ENCODE data around the gene LSM14B.

LSM14B gene

DNA sequence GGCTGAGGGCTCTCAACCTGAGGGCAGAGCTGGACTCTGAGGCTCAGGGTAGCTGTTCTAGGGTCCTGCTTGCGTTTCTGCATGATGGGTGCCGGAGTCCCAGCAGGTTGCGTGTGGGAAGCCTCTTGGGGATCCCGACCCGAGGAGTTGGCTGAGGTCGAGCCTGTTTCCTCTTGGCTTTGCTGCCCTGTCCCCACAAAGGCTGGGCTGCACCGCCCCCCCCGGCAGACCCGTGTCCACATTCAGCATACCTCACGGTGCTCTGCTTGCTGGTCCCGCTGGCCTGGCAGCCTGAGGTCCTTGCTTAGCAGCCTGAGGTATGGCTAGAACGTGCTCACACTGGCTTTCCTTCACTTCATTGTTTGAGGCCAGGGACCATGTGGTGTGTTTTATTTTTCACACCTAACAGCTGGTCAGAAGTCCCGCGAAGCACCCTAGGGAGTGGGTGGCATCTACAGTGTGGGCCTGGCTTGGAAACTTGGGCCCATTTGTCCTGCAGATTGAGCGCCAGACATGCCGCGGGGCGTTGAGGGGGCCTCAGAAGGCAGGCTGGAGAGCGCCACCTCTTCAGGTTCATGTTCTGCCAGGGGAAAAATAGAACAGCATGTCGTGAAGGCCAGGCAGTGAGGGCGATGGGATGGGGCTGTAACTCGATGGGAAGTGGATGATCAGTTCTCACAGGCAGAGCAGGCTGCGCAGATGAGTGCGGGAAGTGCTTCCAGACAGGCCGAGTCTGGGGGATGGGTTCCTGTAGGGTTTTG is 9.5 kb downstream of the LSM14B start:
- in situ Hi-C loops (cut with MboI; ENCODE audit: low sequenced_read_pairs): loop anchor here (25.0 kb wide), 1 partner anchor 119 kb away; no protein-coding TSS in a partner anchor

DNA sequence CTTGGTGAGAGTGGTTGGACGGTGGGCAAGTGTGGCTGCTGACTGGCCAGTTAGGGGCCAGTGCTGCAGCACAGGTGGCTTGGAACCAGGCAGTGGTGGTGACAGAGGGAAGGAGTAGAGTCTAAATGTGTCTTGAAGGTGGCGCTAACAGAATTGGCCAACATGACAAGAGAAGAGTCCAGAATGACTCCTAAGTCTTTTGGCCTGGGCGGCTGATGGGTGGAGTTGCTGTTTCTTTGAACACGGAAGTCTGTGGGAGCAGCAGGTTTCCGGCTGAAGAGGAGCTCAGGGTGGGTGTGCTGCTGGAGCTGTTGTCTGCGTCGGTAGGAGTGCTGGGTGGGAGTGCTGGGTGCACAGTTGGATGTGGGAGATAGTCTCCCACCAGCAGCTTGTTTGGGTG is 10.1 kb downstream of the LSM14B start:
- in situ Hi-C loops (cut with MboI; ENCODE audit: low sequenced_read_pairs): loop anchor here (25.0 kb wide), 1 partner anchor 120 kb away; no protein-coding TSS in a partner anchor

DNA sequence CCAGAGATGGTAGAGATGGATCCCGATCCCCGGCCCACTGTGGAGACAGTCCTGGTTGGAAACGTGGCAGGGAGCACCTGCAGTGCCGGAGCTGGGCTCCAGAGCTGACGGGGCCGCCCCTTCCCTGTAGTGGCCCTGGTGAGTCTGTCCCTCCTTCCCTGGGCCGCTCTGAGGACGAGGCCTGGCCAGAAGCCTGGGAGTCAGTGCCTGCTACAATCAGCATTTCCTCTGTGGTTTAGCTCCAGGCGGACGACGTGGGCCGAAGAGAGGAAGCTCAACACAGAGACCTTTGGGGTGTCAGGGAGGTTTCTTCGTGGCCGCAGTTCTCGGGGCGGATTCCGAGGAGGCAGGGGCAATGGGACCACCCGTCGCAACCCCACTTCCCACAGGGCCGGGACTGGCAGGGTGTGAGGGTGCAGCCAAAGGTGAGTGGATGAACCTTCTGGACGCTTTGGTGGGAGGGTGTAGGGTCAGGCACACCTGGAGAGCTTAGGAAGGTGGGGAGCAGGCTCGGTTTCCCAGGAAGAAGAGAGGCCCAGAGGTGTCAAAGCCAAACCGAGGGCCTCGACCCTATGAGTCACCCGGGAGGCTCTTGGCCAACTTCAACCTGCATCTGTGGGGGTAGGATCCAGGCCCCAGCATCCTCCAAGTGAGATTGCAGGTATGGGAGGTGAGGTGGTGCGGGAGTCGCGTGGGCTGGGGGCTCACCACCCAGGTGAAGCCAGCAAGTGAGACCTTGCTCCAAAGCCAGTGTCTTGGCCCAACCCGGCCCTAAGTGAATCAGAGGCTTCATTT is 11.0 kb downstream of the LSM14B start:
- in situ Hi-C loops (cut with MboI; ENCODE audit: low sequenced_read_pairs): loop anchor here (25.0 kb wide), 1 partner anchor 121 kb away; no protein-coding TSS in a partner anchor

DNA sequence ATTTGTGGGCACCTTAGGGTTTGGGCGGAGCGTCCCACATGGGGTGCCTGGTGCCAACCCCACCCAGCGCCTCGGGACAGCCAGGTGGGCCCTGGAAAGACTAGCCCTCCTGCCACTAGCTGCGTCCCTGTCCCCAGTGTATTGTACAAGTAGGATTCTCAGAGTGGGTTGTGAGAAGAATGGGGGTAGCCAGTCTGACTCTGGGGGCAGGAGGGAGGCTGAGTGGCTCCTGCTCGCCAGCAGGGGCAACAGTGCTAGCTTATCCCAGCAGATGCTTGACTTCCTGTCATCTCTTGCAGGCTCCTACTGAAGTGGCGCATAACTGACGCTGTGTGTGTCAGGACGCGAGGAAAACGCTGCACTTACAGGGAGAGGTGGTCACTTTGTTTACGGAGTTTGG is 11.6 kb downstream of the LSM14B start:
- in situ Hi-C loops (cut with MboI; ENCODE audit: low sequenced_read_pairs): loop anchor here (25.0 kb wide), 1 partner anchor 122 kb away; no protein-coding TSS in a partner anchor

DNA sequence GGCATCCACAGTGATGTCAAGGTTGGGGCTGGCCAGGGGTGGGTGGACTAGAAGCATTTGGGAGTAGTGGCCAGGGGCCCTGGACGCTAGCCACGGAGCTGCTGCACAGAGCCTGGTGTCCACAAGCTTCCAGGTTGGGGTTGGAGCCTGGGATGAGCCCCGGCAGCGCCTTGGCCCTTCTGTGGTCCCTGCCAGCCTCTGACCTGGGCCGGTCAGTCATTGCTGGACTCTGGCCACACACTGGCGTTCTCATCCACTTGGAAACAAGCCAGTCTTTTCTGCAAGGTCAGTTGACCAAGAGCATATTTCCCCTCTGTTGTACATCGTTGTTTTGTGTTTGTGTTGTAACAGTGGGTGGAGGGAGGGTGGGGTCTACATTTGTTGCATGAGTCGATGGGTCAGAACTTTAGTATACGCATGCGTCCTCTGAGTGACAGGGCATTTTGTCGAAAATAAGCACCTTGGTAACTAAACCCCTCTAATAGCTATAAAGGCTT is 12.5 kb downstream of the LSM14B start:
- in situ Hi-C loops (cut with MboI; ENCODE audit: low sequenced_read_pairs): loop anchor here (25.0 kb wide), 1 partner anchor 122 kb away; no protein-coding TSS in a partner anchor

DNA sequence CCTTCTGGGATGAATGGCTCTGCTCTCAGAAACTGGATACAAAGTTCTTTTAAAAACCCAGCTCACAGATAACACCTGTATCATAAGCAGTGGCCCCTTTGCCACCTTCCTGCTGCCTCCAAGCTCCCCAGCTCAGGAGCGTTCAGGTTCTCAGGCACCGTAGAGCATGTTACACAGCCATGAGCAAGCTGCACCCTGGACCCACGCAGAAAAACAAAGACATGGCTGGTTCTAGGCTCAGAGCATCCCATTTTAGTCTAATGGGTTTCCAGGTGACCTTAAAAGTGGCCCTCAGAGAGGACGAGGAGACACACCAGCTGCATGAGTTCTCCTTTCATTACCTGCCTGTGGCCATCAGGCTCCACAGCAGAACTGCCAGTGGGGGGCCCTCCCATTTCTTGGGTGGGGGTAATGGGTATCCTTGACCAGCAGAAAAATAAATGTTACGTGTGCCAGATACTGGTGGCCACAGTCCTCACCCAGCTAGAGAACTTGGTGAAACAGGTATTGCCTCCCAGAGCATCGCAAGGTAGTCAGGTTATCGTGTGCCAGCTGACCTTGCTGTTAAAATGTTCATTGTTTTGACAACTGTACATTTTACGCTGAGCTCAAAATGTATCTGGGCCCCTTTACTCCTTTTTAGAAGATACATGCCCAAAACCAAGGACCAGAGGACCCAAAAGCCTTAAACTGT is 13.4 kb downstream of the LSM14B start:
- in situ Hi-C loops (cut with MboI; ENCODE audit: low sequenced_read_pairs): loop anchor here (25.0 kb wide), 1 partner anchor 123 kb away; no protein-coding TSS in a partner anchor

DNA sequence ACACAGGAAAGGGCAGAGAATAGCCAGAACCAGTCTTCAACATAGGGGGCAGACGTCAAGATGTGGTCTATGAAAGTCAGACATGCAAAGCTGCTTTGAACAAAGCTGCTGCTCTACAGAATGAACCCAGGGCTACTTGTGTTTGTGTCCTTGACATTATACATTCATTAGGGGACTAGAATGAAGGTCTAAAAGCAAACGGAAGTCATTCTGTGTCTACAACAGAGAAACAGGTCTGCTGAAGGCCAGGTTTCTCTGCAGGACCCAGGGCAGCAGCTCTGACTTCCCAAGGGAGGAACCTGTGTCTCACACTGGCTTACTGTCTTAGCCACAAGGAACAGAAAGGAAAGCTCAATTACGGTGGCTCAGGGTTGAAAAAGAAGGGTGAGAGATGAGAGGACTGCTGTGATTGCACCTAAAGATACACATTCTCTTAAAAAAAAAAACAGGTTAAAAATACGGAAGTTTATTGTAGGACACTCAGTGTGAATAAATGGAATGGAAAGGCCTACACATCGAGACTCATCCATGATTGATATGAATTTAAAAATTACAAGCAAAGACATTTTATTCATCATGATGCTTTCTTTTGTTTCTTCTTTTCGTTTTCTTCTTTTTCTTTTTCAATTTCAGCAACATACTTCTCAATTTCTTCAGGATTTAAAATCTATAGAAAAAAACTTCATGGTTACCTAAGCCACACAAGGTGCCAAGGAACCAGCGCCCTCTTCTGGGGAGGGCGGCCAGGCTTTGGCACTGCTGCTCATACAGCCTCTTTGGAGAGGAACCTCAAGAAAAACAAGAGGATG is 14.2 kb downstream of the LSM14B start:
- in situ Hi-C loops (cut with MboI; ENCODE audit: low sequenced_read_pairs): loop anchor here (25.0 kb wide), 1 partner anchor 124 kb away; no protein-coding TSS in a partner anchor

DNA sequence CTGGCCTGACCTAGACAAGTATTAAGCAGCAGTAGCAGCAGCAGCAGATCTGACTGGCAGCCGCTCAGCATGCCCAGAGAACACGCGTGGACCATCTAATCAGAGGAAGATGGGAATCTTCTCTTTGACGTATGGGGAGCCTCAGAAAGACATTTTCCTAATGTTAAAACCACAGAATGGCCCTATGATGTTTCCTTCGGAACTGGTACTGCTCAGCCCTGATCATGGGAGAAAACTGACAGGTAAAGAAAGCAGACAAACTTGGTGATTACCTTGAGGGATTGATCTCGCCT is 14.8 kb downstream of the LSM14B start:
- in situ Hi-C loops (cut with MboI; ENCODE audit: low sequenced_read_pairs): loop anchor here (25.0 kb wide), 1 partner anchor 125 kb away; no protein-coding TSS in a partner anchor

DNA sequence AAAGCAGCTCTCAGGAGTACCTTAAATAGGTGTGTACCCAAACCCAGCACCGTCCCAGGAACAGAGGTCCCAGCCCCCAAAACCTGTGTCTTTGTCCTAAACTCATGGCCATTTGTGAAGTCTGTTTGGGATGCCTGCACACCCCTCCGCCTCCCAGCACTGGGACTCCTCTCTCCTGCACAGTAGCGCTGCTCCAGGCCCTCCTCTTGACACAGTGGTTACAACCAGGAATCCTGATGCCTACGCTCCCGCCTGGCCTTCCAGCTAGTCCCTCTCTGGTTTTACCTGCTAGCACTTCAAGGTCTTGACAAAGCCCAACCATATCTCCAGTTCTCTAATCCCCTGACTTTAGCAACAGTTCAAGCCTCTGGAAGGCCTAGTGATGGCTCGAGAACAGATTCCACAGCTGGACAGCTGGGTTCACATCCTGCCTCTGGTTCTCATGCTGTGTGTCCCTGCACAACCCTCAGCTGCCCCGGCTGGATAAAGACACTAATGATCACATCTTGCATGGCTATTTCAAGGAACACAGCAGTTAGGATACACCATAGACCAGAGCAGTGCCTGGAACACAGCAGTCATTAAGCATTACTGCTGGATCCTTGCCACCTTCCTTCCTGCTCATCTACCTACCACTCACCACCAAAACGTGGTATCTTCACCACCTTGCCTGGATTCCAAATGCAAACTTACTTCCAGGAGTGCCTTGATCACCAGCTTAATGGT is 15.4 kb downstream of the LSM14B start:
- in situ Hi-C loops (cut with MboI; ENCODE audit: low sequenced_read_pairs): loop anchor here (25.0 kb wide), 1 partner anchor 125 kb away; no protein-coding TSS in a partner anchor

DNA sequence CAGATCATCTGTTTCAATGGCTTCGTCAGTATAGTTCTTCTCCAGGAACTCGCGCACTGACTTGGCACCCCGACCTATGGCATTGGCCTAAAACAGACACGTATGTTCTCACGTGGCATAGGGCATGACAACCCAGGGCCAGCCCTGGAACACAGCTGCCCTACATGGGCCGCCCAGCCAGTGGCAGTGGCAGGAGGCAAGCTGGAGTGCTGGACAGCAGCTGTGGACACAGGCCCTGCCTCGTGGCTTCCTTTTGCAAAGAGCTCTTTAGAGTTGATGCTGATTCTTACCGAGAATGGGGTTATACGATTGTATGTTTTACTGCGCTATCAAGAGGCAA is 15.9 kb downstream of the LSM14B start:
- in situ Hi-C loops (cut with MboI; ENCODE audit: low sequenced_read_pairs): loop anchor here (25.0 kb wide), 1 partner anchor 126 kb away; no protein-coding TSS in a partner anchor

DNA sequence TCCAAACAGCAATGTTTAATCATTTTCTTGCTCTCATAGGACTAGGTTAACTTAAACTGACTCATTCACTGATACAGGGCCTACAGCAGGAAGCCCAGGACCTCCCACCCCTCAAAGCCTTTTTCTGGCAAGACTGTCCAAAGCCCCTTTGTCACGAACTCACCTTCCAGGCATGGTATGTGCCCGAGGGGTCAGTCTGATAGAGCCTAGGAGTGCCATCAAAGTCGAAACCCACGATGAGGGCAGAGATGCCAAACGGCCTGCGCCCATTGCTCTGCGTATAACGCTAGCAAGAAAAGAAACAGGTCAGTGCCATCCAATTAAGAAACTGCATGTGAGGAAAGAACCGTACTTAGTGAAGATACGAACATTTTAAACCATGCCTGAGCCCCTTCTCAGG is 16.6 kb downstream of the LSM14B start:
- in situ Hi-C loops (cut with MboI; ENCODE audit: low sequenced_read_pairs): loop anchor here (25.0 kb wide), 1 partner anchor 127 kb away; no protein-coding TSS in a partner anchor

DNA sequence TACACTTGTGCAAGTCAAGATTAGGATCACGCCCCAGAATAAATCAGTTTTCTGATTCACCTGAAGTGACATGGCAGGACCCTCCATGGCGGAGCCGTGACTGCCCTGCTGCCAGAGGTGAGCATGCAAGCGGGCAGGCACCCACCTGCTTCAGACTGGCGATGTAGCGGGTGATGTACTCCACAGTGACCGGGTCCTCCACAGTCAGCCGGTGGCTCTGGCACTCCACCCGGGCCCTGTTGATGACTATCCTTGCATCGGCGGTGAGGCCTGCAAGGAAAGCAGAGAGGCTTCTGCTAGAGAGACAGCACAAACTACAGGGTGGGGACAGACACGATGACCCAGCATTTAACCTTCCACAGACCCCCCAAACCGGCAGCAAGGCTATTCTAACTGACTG is 17.4 kb downstream of the LSM14B start:
- in situ Hi-C loops (cut with MboI; ENCODE audit: low sequenced_read_pairs): loop anchor here (25.0 kb wide), 1 partner anchor 127 kb away; no protein-coding TSS in a partner anchor

DNA sequence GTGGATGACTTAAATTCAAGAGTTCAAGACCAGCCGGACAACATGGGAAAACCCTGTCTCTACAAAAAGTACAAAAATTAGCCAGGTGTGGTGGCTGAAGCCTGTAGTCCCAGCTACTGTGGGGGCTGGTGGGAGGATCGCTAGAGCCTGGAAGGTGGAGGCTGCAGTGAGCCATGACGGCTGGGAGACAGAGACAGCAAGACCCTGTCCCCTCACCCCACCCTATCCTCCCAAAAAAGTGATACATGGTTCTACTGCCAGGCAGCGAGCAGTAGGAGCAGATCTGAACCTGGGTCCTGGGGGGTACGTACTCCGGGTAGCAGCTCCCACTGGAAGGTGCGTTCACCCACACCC is 18.7 kb downstream of the LSM14B start:
- in situ Hi-C loops (cut with MboI; ENCODE audit: low sequenced_read_pairs): loop anchor here (25.0 kb wide), 1 partner anchor 129 kb away; no protein-coding TSS in a partner anchor

DNA sequence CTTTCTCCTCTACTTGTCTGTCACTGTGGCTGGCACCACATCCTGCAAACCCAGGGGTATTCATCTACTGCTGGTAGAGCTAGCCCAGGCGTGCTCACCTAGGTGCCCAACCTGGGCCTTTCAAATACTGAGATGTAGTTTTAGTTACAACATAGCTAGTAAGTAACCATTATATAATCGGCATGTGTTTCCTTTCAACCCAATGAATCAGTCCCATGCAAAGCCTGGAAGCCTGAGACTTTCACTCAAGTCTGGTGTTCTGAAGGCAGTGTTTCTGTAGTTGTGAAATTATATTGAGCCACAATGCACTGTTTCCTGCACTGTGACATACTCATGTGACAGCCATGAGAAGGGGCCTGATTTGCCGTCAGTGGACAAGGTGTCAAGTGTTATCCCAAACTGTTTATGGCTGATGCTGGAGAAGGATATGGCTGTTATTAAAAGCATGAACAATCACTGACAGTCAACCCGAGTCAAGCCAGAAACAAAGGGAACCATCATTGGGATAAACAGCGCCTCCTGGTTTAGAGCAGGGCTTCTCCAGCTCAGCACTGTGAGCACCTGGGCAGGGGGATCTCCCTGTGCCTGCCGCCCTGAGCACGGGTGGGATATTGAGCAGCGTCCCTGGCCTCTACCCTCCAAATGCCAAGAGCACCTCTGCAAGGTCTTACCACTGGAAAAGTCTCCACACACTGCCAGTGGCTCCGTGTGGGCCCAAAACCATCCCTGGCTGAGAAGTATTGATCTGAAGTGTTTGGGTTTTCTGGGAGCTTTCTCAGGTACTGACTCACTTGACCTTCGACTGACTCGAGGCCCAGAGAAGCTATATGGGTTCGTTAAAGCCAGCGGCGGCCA is 19.3 kb downstream of the LSM14B start:
- in situ Hi-C loops (cut with MboI; ENCODE audit: low sequenced_read_pairs): loop anchor here (25.0 kb wide), 1 partner anchor 129 kb away; no protein-coding TSS in a partner anchor

DNA sequence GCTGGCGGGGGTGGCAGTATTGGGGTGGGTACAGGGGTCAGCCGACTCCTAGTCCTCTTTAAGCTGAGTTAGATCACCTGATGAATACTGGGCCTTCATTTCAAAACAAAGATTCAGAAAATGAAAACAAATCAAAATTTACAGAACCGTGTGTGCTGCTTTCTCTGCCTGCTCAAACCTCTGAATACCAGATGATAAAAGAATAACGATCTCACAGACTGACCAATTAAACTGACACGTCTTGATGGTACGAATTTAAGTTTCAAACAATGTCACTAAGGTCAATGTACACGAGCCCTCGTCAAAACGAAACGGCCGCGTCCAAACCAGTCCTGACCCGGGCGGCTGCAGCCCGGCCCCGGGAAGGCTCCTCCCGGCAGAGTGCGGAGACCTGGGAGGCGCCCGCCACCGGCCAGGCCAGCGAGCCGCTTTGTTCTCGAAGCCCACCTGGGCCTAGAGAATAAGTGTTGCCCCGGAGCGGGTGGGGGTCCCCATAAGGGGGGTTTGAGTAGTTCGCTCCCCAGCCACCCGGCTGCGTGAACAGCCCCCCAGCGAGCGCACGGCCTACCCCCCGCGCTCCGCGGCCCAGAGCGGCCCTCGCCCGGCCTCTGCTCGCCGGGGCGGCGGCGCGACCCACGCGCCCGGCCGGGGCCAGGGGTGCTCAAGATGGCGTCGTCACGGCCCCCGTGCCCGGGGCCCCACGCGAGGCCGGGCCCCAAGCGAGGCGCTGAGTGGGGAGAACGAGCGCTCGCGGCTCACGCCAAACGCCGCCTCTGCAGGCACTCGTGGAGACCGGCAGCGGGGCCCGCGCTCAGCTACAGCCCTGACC is 20.2 kb downstream of the LSM14B start:
- in situ Hi-C loops (cut with MboI; ENCODE audit: low sequenced_read_pairs): loop anchor here (25.0 kb wide), 1 partner anchor 130 kb away; no protein-coding TSS in a partner anchor

DNA sequence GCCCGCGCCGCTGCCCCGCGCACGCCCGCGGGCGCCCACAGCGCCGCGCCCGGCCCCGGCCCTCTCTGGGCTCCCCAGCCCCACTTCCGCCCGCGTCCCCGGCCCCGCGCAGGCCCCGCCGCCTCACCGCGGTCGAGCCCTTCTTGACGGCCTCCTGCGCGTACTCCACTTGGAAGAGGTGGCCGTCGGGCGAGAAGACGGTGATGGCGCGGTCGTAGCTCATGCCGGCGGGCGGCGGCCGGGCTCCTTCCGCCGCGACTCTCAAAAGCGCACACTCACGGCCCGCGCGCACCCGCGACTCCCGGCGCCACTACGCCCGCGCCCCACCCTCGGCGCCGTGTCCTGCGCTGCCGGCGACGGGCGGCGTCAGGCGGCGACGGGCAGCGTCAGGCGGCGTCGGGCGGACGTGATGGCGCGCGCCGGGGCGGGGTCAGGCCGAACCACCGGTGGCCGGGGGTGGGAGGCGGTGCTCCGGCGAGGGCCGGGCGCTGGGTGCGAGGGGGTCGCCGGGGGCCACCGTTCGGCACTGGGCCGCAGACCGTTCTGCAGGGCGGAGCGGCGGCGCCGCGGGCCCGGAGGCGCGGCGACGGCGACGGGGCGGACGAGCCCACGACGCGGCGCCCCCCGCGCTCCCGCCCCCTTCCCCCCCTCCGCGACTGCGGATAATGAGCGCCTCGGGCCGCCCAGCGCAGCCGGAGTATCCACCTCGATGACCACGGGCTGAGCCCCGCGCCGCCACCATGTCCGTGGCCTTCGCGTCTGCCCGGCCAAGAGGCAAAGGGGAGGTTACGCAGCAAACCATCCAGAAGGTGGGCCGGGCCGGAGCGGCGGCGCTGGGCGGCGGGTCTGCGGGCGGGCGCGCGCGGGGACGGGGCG is 21.0 kb downstream of the LSM14B start, which contains the start of the genes PSMA7 and SS18L1:
PSMA7 (minus strand) TSS at position 314 of the 876 bp plus-strand sequence; CDS start at position 223, 91 bp downstream.
SS18L1 (plus strand) TSS at position 689 of the 876 bp plus-strand sequence; CDS start at position 741, 52 bp downstream.
- in situ Hi-C loops (cut with MboI; ENCODE audit: low sequenced_read_pairs): loop anchor here (25.0 kb wide), 1 partner anchor 131 kb away; no protein-coding TSS in a partner anchor

All from HL-60/S4 treated with phorbol 12-myristate 13-acetate at 8.2 ng/mL for 4 days and 3 days (cell line).